A549 (cell line): Measurements from ENCODE around the gene ATRN.

Experiments used
- BHLHE40 ChIP-seq: IDR thresholded peaks from 2 replicates; pipeline ENCODE4 v1.6.1; 2012; ENCODE audit warnings: low read depth, low read length, inconsistent platforms
- CTCF ChIP-seq: fragments of >200 bp; sonication (Bioruptor Twin); formaldehyde crosslinking; IDR thresholded peaks from 3 replicates; pipeline ENCODE4 v1.5.1; 2016
- FOSL2 ChIP-seq, 2 experiments: fragments of 450-650 bp in 1 of 2; fragments of >200 bp in 1 of 2; sonication (Bioruptor Twin) in 1 of 2; formaldehyde crosslinking; IDR thresholded peaks; 2 replicates each; pipeline versions ENCODE4 v1.5.0 to v1.6.1; 2016 to 2020; ENCODE audit warnings: mild to moderate bottlenecking in 1 of 2, moderate library complexity in 1 of 2
- HOXB5 ChIP-seq: fragments of 250-450 bp; sonication (Bioruptor Pico); IDR thresholded peaks from 2 replicates; pipeline ENCODE4 v1.5.0; 2020; ENCODE audit warnings: mild to moderate bottlenecking, moderate library complexity
- POLR2A ChIP-seq: IDR thresholded peaks from 2 replicates; pipeline ENCODE4 v1.6.1; 2012; ENCODE audit warnings: mild to moderate bottlenecking, low read length
- RCOR1 ChIP-seq: fragments of 150-350 bp; IDR thresholded peaks from 2 replicates; pipeline ENCODE4 v1.6.1; 2014; ENCODE audit warnings: antibody characterized with exemption, low read length, low read depth
- TP53 ChIP-seq: fragments of 250-450 bp; sonication (Bioruptor Pico); IDR thresholded peaks from 2 replicates; pipeline ENCODE4 v1.5.0; 2021; ENCODE audit warnings: mild to moderate bottlenecking, moderate library complexity

GRCh38 chr20:3479759-3480615, 9.2 kb downstream of the ATRN start:
- no peak for TF ChIP-seq CTCF
- TF ChIP-seq POLR2A, result no peak
- no peak for TF ChIP-seq RCOR1
- no peak for TF ChIP-seq BHLHE40
- no peak for TF ChIP-seq FOSL2 (IDR thresholded peaks at IDR 0.05)
- TF ChIP-seq FOSL2 (CRISPR knock-in tag; IDR thresholded peaks at IDR 0.05), result no peak
- no peak for TF ChIP-seq TP53 (CRISPR knock-in tag)
- no peak for TF ChIP-seq HOXB5 (CRISPR knock-in tag)
